ENCODE data around the gene MYOZ2.

GRCh38 chr4:119170195-119170594 is 34.6 kb downstream of the MYOZ2 start:
- no peak for TF ChIP-seq EP300 (IDR thresholded peaks at IDR 0.05)
- TF ChIP-seq CTCF (IDR thresholded peaks at IDR 0.05) = no peak

Data from esophagus muscularis mucosa (tissue), 3 donors.